SK-N-SH (cell line): ENCODE measurements around the gene UFSP1. TPM values are rescaled to one million over a fixed set of nuclear protein-coding genes. Genes with fewer than 3 reads are reported as not detected.
A peak's percentile ranks its signal among the peaks of the same experiment; 100 is the strongest.

Experiments
- CTCF ChIA-PET: fragments of 300-600, 350-600 bp; formaldehyde crosslinking; extraction: SDS; loops from one replicate; lab custom pipeline; 2021; lab: Yijun Ruan, JAX
- POLR2A ChIA-PET: fragments of 350-600 bp; sonication (Branson Sonifier 250); formaldehyde crosslinking; extraction: SDS; loops from one replicate; lab custom pipeline; 2020; ENCODE audit warnings: antibody characterized with exemption, inconsistent platforms; lab: Yijun Ruan, JAX
- DNase-seq: peaks from one replicate; pipeline ENCODE4 v3.0.0; 2012
- H2AFZ ChIP-seq: fragments of 200-600 bp; sonication (generic); 2 replicates; pipeline ENCODE4 v1.8.1; 2016; ENCODE audit warnings: antibody characterized with exemption, mild to moderate bottlenecking, low read depth
- H3F3A ChIP-seq: fragments of 200-600 bp; sonication (generic); replicated peaks from 2 replicates; pipeline ENCODE3; 2016; ENCODE audit warnings: antibody characterized with exemption, mild to moderate bottlenecking; ENCODE audit not compliant: insufficient read depth
- H3K27ac ChIP-seq, 2 experiments: fragments of 200-500 bp in 1 of 2; fragments of 200-600 bp in 1 of 2; sonication (Bioruptor generic) in 1 of 2; sonication (generic), shearing (Covaris generic) in 1 of 2; 2 replicates each; pipeline versions ENCODE4 v1.5.1 to v1.6.1; 2014 to 2016; ENCODE audit warnings: low read depth in 2 of 2, inconsistent platforms in 1 of 2, low read length in 1 of 2, mild to moderate bottlenecking in 1 of 2, mixed read lengths in 1 of 2
- H3K27me3 ChIP-seq: fragments of 200-600 bp; sonication (generic), shearing (Covaris generic); 2 replicates; pipeline ENCODE4 v1.6.1; 2016; ENCODE audit warnings: mixed run types; ENCODE audit not compliant: insufficient read depth
- H3K36me3 ChIP-seq, 2 experiments: fragments of 200-500 bp in 1 of 2; fragments of 200-600 bp in 1 of 2; sonication (Bioruptor generic) in 1 of 2; sonication (generic) in 1 of 2; replicated peaks in 1 of 2; 2 replicates each; pipeline versions ENCODE3 to v1.5.1; 2014 to 2016; ENCODE audit warnings: low read length in 1 of 2, mild to moderate bottlenecking in 1 of 2; ENCODE audit not compliant: insufficient read depth in 2 of 2, control insufficient read depth in 1 of 2
- H3K4me1 ChIP-seq, 2 experiments: fragments of 200-500 bp in 1 of 2; fragments of 200-600 bp in 1 of 2; sonication (Bioruptor generic) in 1 of 2; sonication (generic), shearing (Covaris generic) in 1 of 2; 2 replicates each; pipeline versions ENCODE4 v1.5.1 to v1.6.1; 2014 to 2016; ENCODE audit warnings: low read depth in 1 of 2, low read length in 1 of 2, mixed run types in 1 of 2; ENCODE audit not compliant: insufficient read depth in 2 of 2, control insufficient read depth in 1 of 2
- H3K4me2 ChIP-seq: fragments of 200-600 bp; sonication (generic), shearing (Covaris generic); 2 replicates; pipeline ENCODE4 v1.6.1; 2017; ENCODE audit warnings: mixed run types
- H3K4me3 ChIP-seq, 2 experiments: fragments of 200-500 bp in 1 of 2; fragments of 200-600 bp in 1 of 2; sonication (Bioruptor generic) in 1 of 2; sonication (generic), shearing (Covaris generic) in 1 of 2; 2 replicates each; pipeline versions ENCODE4 v1.5.1 to v1.8.1; 2014 to 2016; ENCODE audit warnings: low read depth in 2 of 2, inconsistent platforms in 1 of 2, low read length in 1 of 2, mild to moderate bottlenecking in 1 of 2, mixed read lengths in 1 of 2, moderate library complexity in 1 of 2
- H3K79me2 ChIP-seq: fragments of 200-600 bp; sonication (generic); 2 replicates; pipeline ENCODE4 v1.8.1; 2017; ENCODE audit warnings: mild to moderate bottlenecking; ENCODE audit not compliant: insufficient read depth
- H3K9ac ChIP-seq: fragments of 200-600 bp; sonication (generic); 2 replicates; pipeline ENCODE4 v1.6.1; 2017; ENCODE audit warnings: mixed run types
- H3K9me2 ChIP-seq: fragments of 200-600 bp; sonication (generic); 2 replicates; pipeline ENCODE4 v1.6.1; 2017; ENCODE audit warnings: mixed run types
- H3K9me3 ChIP-seq: fragments of 200-600 bp; sonication (generic); 2 replicates; pipeline ENCODE4 v1.6.1; 2017; ENCODE audit warnings: mixed run types, mild to moderate bottlenecking, moderate library complexity
- H4K20me1 ChIP-seq: fragments of 200-600 bp; sonication (generic); 2 replicates; pipeline ENCODE4 v1.6.1; 2017; ENCODE audit warnings: mild to moderate bottlenecking, mixed run types; ENCODE audit not compliant: insufficient read depth
- CTCF ChIP-seq: fragments of 200-600 bp; sonication (generic); IDR thresholded peaks from 2 replicates; pipeline ENCODE4 v1.6.1; 2017; ENCODE audit warnings: antibody characterized with exemption, mild to moderate bottlenecking, moderate library complexity
- ELF1 ChIP-seq: IDR thresholded peaks from 2 replicates; pipeline ENCODE4 v1.4.0; 2012
- FOSL2 ChIP-seq: IDR thresholded peaks from 2 replicates; pipeline ENCODE4 v1.4.0; 2012; ENCODE audit warnings: low read depth, mild to moderate bottlenecking, moderate library complexity, borderline replicate concordance
- FOXM1 ChIP-seq: IDR thresholded peaks from 2 replicates; pipeline ENCODE4 v1.4.0; 2012; ENCODE audit warnings: low read depth, mild to moderate bottlenecking
- GATA2 ChIP-seq: sonication (generic); formaldehyde crosslinking; IDR thresholded peaks from 2 replicates; pipeline ENCODE4 v1.5.0; 2020; ENCODE audit warnings: mild to moderate bottlenecking, missing genetic modification reagents
- MXI1 ChIP-seq: IDR thresholded peaks from 2 replicates; pipeline ENCODE4 v1.6.1; 2012; ENCODE audit warnings: mild to moderate bottlenecking, low read depth, low read length, improper control_type of control experiment
- RCOR1 ChIP-seq: fragments of 150-350 bp; IDR thresholded peaks from 2 replicates; pipeline ENCODE4 v1.6.1; 2017; ENCODE audit warnings: antibody characterized with exemption, low read length
- RFX5 ChIP-seq: IDR thresholded peaks from 2 replicates; pipeline ENCODE4 v1.6.1; 2012; ENCODE audit warnings: mild to moderate bottlenecking, improper control_type of control experiment, low read length
- RXRA ChIP-seq: IDR thresholded peaks from 2 replicates; pipeline ENCODE4 v1.4.0; 2012; ENCODE audit warnings: low read depth, mild to moderate bottlenecking, borderline replicate concordance
- SMC3 ChIP-seq: IDR thresholded peaks from 2 replicates; pipeline ENCODE4 v1.6.1; 2012; ENCODE audit warnings: low read depth, low read length, improper control_type of control experiment
- TAF1 ChIP-seq: IDR thresholded peaks from 2 replicates; pipeline ENCODE4 v1.6.1; 2012; ENCODE audit warnings: low read depth, mild to moderate bottlenecking, low read length, moderate library complexity, borderline replicate concordance
- ZBTB33 ChIP-seq: IDR thresholded peaks from 2 replicates; pipeline ENCODE4 v1.4.0; 2012; ENCODE audit warnings: low read depth, borderline replicate concordance
- WGBS: methylation state at CpG from one replicate; pipeline ENCODE4 v1.1.6; 2017; ENCODE audit warnings: low lambda C conversion rate; 5-methylcytosine and 5-hydroxymethylcytosine counted together
- polyA plus RNA-seq, 3 experiments: library from polyadenylated mRNA; depleted of rRNA; stranded (reverse); fragments of >200 nt; gene quantifications; 2 replicates each; pipeline ENCODE4 v1.2.3, GENCODE V29; 2012
- TF ChIP-seq, protein P1 (sequence below): IDR thresholded peaks from 2 replicates; pipeline ENCODE4; 2012
- TF ChIP-seq, protein P2 (sequence below): IDR thresholded peaks from 2 replicates; pipeline ENCODE4 v1.6.1; 2012; ENCODE audit warnings: mild to moderate bottlenecking, low read depth, low read length, moderate library complexity
- TF ChIP-seq, protein P3 (sequence below): IDR thresholded peaks from 2 replicates; pipeline ENCODE4 v1.4.0; 2012; ENCODE audit warnings: low read depth, borderline replicate concordance

UFSP1 gene
- polyA plus RNA-seq, 1 of the 3 experiments (the other 2 are of a cell fraction): 4.5 TPM

DNA sequence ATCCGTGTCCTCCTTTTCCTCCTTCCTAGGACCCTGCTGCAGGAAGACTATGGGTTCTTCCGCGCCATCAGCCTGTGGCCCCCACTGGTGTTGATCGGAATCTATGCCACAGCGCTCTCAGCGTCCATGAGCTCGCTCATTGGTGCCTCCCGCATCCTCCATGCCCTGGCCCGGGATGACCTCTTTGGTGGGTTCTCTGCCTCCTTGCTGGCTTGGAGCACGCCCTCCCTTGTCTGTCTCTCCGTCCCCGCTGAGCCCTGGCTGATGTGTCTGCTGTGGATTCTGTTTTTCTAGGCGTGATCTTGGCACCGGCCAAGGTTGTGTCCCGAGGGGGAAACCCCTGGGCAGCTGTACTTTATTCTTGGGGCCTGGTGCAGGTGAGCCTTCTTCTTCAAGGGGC, 29.7 kb downstream of the UFSP1 start:
- Histone ChIP-seq H3F3A (peaks cover 9% of the 10 kb centered on the region), H4K20me1 (no peaks in the 10 kb centered on the region), H3K4me2 (no peak overlapping the region), H3K36me3 (peaks cover 16 to 23% of the 10 kb centered on the region in 2 experiments), H3K79me2 (peaks cover 11% of the 10 kb centered on the region; the same call in 1 of the 2 replicates), H3K9ac (no peak overlapping the region), H2AFZ (no peak overlapping the region), H3K27ac (no peak overlapping the region), H3K4me1 (no peaks in the 10 kb centered on the region; a peak in 1 of 4 replicates), H3K4me3 (no peak overlapping the region), H3K9me3 (no peaks in the 10 kb centered on the region), H3K27me3 (no peaks in the 10 kb centered on the region), H3K9me2 (no peaks in the 10 kb centered on the region)
- DNase-seq: peak; percentile 38
- CTCF ChIA-PET: interaction anchor here (0.7 to 19.3 kb wide), 4 partner anchors 59 to 168 kb away, joined by 3 to 398 read pairs (median 4); no protein-coding TSS in a partner anchor
- POLR2A ChIA-PET: interaction anchor here (1.4 kb wide), 1 partner anchor 15 kb away, joined by 7 read pairs; the partner anchor contains the start of gene SRRT
- TF ChIP-seq RXRA: no peak
- TF ChIP-seq FOXM1: no peak
- TF ChIP-seq ELF1: no peak
- TF ChIP-seq, protein P1, sequence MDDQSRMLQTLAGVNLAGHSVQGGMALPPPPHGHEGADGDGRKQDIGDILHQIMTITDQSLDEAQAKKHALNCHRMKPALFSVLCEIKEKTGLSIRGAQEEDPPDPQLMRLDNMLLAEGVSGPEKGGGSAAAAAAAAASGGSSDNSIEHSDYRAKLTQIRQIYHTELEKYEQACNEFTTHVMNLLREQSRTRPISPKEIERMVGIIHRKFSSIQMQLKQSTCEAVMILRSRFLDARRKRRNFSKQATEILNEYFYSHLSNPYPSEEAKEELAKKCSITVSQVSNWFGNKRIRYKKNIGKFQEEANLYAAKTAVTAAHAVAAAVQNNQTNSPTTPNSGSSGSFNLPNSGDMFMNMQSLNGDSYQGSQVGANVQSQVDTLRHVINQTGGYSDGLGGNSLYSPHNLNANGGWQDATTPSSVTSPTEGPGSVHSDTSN: no peak
- no peak for TF ChIP-seq RCOR1
- TF ChIP-seq RFX5: no peak
- TF ChIP-seq ZBTB33: no peak
- TF ChIP-seq, protein P2, sequence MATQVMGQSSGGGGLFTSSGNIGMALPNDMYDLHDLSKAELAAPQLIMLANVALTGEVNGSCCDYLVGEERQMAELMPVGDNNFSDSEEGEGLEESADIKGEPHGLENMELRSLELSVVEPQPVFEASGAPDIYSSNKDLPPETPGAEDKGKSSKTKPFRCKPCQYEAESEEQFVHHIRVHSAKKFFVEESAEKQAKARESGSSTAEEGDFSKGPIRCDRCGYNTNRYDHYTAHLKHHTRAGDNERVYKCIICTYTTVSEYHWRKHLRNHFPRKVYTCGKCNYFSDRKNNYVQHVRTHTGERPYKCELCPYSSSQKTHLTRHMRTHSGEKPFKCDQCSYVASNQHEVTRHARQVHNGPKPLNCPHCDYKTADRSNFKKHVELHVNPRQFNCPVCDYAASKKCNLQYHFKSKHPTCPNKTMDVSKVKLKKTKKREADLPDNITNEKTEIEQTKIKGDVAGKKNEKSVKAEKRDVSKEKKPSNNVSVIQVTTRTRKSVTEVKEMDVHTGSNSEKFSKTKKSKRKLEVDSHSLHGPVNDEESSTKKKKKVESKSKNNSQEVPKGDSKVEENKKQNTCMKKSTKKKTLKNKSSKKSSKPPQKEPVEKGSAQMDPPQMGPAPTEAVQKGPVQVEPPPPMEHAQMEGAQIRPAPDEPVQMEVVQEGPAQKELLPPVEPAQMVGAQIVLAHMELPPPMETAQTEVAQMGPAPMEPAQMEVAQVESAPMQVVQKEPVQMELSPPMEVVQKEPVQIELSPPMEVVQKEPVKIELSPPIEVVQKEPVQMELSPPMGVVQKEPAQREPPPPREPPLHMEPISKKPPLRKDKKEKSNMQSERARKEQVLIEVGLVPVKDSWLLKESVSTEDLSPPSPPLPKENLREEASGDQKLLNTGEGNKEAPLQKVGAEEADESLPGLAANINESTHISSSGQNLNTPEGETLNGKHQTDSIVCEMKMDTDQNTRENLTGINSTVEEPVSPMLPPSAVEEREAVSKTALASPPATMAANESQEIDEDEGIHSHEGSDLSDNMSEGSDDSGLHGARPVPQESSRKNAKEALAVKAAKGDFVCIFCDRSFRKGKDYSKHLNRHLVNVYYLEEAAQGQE: no peak
- 92% methylated on average over 15 of the region's 15 CpGs for WGBS

DNA sequence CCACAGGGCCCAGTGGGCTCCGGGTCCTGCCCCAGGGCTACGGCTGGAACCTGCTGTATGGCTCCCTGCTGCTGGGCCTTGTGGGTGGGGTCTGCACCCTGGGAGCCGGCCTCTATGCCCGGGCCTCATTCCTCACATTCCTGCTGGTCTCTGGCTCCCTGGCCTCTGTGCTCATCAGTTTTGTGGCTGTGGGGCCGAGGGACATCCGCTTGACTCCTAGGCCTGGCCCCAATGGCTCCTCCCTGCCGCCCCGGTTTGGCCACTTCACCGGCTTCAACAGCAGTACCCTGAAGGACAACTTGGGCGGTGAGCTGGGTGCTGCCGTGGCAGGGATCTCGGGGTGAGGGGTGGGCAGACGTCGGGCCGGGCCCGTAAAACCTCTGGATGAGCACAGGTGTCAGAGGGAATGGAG, 32.6 kb downstream of the UFSP1 start:
- 92% methylated on average over 14 of the region's 16 CpGs for WGBS
- H3K9me3 ChIP-seq: no peaks in the 10 kb centered on the region
- CTCF ChIA-PET: interaction anchor here (1.1 to 19.3 kb wide), 7 partner anchors 26 to 374 kb away, joined by 3 to 398 read pairs (median 5); partner anchors contain the start of genes EPO and POP7
- no peak for TF ChIP-seq ELF1
- TF ChIP-seq FOSL2: no peak
- no peak for TF ChIP-seq CTCF
- no peak for TF ChIP-seq TAF1
- TF ChIP-seq, protein P3, sequence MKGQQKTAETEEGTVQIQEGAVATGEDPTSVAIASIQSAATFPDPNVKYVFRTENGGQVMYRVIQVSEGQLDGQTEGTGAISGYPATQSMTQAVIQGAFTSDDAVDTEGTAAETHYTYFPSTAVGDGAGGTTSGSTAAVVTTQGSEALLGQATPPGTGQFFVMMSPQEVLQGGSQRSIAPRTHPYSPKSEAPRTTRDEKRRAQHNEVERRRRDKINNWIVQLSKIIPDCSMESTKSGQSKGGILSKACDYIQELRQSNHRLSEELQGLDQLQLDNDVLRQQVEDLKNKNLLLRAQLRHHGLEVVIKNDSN: no peak
- no peak for TF ChIP-seq RCOR1
- no peak for TF ChIP-seq GATA2
- no peak for TF ChIP-seq MXI1
- no peak for TF ChIP-seq SMC3
- no peak for TF ChIP-seq RXRA

More for the DNA sequence above, 32.6 kb downstream of the UFSP1 start:
- Histone ChIP-seq H3K4me3 (no peak overlapping the region), H3K9ac (no peak overlapping the region), H3F3A (peaks cover 4% of the 10 kb centered on the region), H2AFZ (no peak overlapping the region), H3K27ac (no peak overlapping the region), H4K20me1 (no peaks in the 10 kb centered on the region), H3K4me1 (peaks cover 7% of the 10 kb centered on the region in 2 experiments; a peak in 2 of 4 replicates), H3K9me2 (no peaks in the 10 kb centered on the region), H3K27me3 (no peaks in the 10 kb centered on the region), H3K36me3 (peaks cover 13 to 16% of the 10 kb centered on the region in 2 experiments), H3K4me2 (no peak overlapping the region), H3K79me2 (peaks cover 28% of the 10 kb centered on the region; the same call in 1 of the 2 replicates)
- DNase-seq: no peak
- POLR2A ChIA-PET: no interaction called here
